ENCODE data around the gene MRPS30. TPM values are rescaled to one million over a fixed set of nuclear protein-coding genes. Genes with fewer than 3 reads are reported as not detected.

Gene MRPS30
- total and polyA plus RNA-seq, 2 of the 13 experiments (the other 11 are each of a cell fraction or from before 2014, with no cell fraction given) = 36.4 to 67.6 TPM

GRCh38 chr5:44830951-44831350, 22.2 kb downstream of the MRPS30 start (continued):
- TF ChIP-seq MNT (IDR thresholded peaks at IDR 0.05) (no peak), ZNF691 (CRISPR knock-in tag; IDR thresholded peaks at IDR 0.05; ENCODE audit: borderline replicate concordance, low read depth) (no peak), RFXAP (CRISPR knock-in tag; IDR thresholded peaks at IDR 0.05; ENCODE audit: borderline replicate concordance) (no peak), ZNF414 (CRISPR knock-in tag; IDR thresholded peaks at IDR 0.05) (no peak), ZC3H4 (CRISPR knock-in tag; IDR thresholded peaks at IDR 0.05; ENCODE audit: borderline replicate concordance) (no peak), HNRNPH1 (optimal IDR thresholded peaks at IDR 0.05; ENCODE audit: low read depth, low read length) (no peak), ZNF570 (CRISPR knock-in tag; IDR thresholded peaks at IDR 0.05; ENCODE audit: borderline replicate concordance) (no peak)

GRCh38 chr5:44833249-44833648, 24.5 kb downstream of the MRPS30 start:
- in situ Hi-C loops (cut with HindIII; ENCODE audit: extremely low pct_ligation_motif_present, low pct_unique_long_range_greater_than_20kb) = no loop called here
- Histone ChIP-seq H3K27me3 (ENCODE audit: control insufficient read depth in 1 of 2, insufficient read depth in 2 of 2, low read length in 2 of 2) (no peaks in the 10 kb centered on the region; a peak in 1 of 5 replicates), H3K4me3 (replicated peaks in 1 of 3; ENCODE audit: insufficient read depth in 1 of 3, low read depth in 2 of 3, low read length in 3 of 3) (no peak overlapping the region), H2AFZ (ENCODE audit: low read length) (no peak overlapping the region), H3K9ac (ENCODE audit: insufficient read depth, low read depth, low read length) (no peak overlapping the region), H3K79me2 (ENCODE audit: insufficient read depth, low read length) (no peaks in the 10 kb centered on the region), H3K4me1 (ENCODE audit: insufficient read depth, low read length) (no peaks in the 10 kb centered on the region), H3K27ac (ENCODE audit: extremely low read length, insufficient read depth, low read length) (no peak overlapping the region), H3K4me2 (ENCODE audit: low read depth, low read length) (no peak overlapping the region), H3K9me3 (ENCODE audit: low read length) (peaks cover 3% of the 10 kb centered on the region; the same call in 1 of the 2 replicates), H3K36me3 (replicated peaks in 1 of 2; ENCODE audit: control insufficient read depth in 1 of 2, insufficient read depth in 2 of 2, low read length in 2 of 2) (no peaks in the 10 kb centered on the region), H4K20me1 (ENCODE audit: insufficient read depth, low read length) (no peaks in the 10 kb centered on the region)
- FAIRE-seq (no peak), DNase-seq (ENCODE audit: low spot score) (no peak), ATAC-seq (no peak)
- TF ChIP-seq KLF6 (CRISPR knock-in tag; IDR thresholded peaks at IDR 0.05) (no peak), ZNF510 (CRISPR knock-in tag; IDR thresholded peaks at IDR 0.05; ENCODE audit: low read depth) (no peak), POLR2A (IDR thresholded peaks at IDR 0.05; ENCODE audit: insufficient read depth in 1 of 2, low read depth in 2 of 2, low read length in 2 of 2) (no peak), ZNF766 (CRISPR knock-in tag; IDR thresholded peaks at IDR 0.05; ENCODE audit: borderline replicate concordance) (no peak), ONECUT2 (CRISPR knock-in tag; IDR thresholded peaks at IDR 0.05) (no peak), ZNF382 (CRISPR knock-in tag; IDR thresholded peaks at IDR 0.05; ENCODE audit: borderline replicate concordance) (no peak), ZNF678 (CRISPR knock-in tag; IDR thresholded peaks at IDR 0.05) (no peak)
- 97% methylated on average over 1 of the region's 1 CpG for WGBS (ENCODE audit: low lambda C conversion rate)
- intact Hi-C loops (cut with micrococcal nuclease; ENCODE audit: unreplicated experiment) = no loop called here
- BruUV-seq (replicated peaks) = no TSS peak
- ChIA-PET CTCF (ENCODE audit: low intra/inter-chr PET ratio, low total read pairs) (no interaction called here), POLR2A (no interaction called here)

Data from HepG2 (cell line).